HG03196 (cell line): ENCODE measurements around the gene SUCLG2.

Source experiments
- ATAC-seq: cut with Tn5 transposase; IDR thresholded peaks from one replicate; pipeline ENCODE4 v1.9.1; 2021; ENCODE audit not compliant: unreplicated experiment

Gene SUCLG2

GRCh38 chr3:67334588-67334987 lies 319.8 kb downstream of the SUCLG2 start:
- ATAC-seq: no peak

DNA sequence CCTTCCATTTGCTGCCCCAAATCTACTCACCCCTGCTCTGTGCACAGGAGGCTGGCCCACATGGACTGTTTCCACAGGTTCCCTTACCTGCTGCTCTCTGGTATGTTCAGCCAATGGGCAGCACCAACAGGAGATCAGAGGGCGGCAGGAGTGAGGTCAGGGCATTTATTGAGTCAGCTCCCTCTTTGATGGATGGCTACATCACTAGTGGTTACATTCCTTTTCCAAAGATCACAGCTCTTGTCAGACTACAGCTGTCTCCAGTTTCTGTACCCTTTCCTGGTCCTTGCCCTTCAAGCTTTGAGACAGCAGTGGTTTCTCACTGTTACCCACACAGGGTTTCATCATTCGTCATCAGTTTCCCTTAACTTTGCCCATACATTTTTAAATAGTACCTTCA lies 325.1 kb downstream of the SUCLG2 start:
- ATAC-seq: peak; percentile 90

- no peak for ATAC-seq
These were observed 326.8 kb downstream of the SUCLG2 start for GRCh38 chr3:67327582-67327981.

DNA sequence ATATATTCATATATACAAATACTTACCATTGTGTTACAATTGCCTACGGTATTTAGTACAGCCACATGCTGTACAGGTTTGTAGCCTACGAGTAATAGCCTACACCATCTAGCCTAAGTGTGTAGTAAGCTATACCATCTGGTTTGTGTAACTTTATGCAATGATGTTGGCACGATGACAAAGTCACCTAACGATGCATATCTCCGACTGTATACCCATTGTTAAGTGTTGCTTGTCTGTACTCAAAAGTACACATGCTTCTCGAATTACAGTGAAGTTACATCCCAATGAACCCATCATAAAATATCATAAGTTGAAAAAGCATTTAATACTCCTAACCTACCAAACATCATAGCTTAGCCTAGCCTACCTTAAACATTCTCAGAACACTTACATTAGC lies 329.2 kb downstream of the SUCLG2 start:
- no peak for ATAC-seq
